Dendritic cell treated with granulocyte-macrophage colony-stimulating factor and Interleukin-4, amounts not matched to agents 40 ng/mL and 50 ng/mL, for 4 days (primary cell): ENCODE data around the gene LITAF.
"Not testable (repeated sequence)": the region's sequence is repeated elsewhere in the genome, so short reads cannot be mapped to it uniquely, and the experiment has no call there.

Experiments used
- H3K27ac Mint-ChIP-seq: one replicate; pipeline ENCODE4 v1.8.0; 2022; ENCODE audit warnings: mild to moderate bottlenecking, mixed read lengths
- H3K27me3 Mint-ChIP-seq: one replicate; pipeline ENCODE4 v1.8.0; 2022; ENCODE audit warnings: mild to moderate bottlenecking, mixed read lengths
- H3K36me3 Mint-ChIP-seq: one replicate; pipeline ENCODE4 v1.8.0; 2022; ENCODE audit warnings: low read depth, mixed read lengths
- H3K4me1 Mint-ChIP-seq: one replicate; pipeline ENCODE4 v1.8.0; 2022; ENCODE audit warnings: low read depth, mixed read lengths
- H3K4me3 Mint-ChIP-seq: one replicate; pipeline ENCODE4 v1.8.0; 2022; ENCODE audit warnings: mild to moderate bottlenecking, moderate library complexity, mixed read lengths
- H3K9me3 Mint-ChIP-seq: one replicate; pipeline ENCODE4 v1.8.0; 2022; ENCODE audit warnings: mixed read lengths
- intact Hi-C: fragments of 100-400 bp; cut with micrococcal nuclease; formaldehyde crosslinking; loops from one replicate; pipeline ENCODE4 v1.15.0; 2022

The LITAF gene

GRCh38 chr16:11613381-11614303 is 26.9 kb upstream of the LITAF start:
- H3K4me3 Mint-ChIP-seq, result peak overlapping the region; percentile 21

DNA sequence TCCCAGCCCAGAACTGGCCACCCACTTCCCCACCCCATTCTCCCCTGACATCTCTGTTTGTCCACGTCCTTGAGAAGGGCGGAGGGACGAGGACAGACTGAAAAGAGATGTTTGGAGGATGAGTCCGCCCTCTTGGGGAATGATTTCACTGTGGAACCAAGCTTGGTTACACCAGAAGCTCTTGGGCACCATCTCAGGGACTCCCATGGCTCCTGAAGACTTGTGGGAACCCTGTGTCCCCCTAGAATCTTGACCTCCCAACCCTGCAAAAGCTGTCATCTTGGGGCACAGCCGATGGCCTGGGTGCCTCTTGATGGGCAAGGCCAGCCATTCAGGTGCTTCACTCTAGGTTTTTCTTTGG is 25.9 kb upstream of the LITAF start:
- H3K27ac Mint-ChIP-seq, result peak overlapping the region; percentile 91
- H3K4me1 Mint-ChIP-seq, result peaks cover 70% of the 10 kb centered on the region
- no peak overlapping the region for H3K4me3 Mint-ChIP-seq
- peaks cover 9% of the 10 kb centered on the region for H3K27me3 Mint-ChIP-seq
- H3K9me3 Mint-ChIP-seq, result no peaks in the 10 kb centered on the region
- intact Hi-C loops, result loop anchor here (1.0 kb wide), 1 partner anchor 17 kb away; no protein-coding TSS in a partner anchor
- H3K36me3 Mint-ChIP-seq, result no peaks in the 10 kb centered on the region

More at GRCh38 chr16:11613381-11614303, 26.9 kb upstream of the LITAF start:
- H3K36me3 Mint-ChIP-seq, result no peaks in the 10 kb centered on the region
- peaks cover 9% of the 10 kb centered on the region for H3K27me3 Mint-ChIP-seq
- peaks cover 69% of the 10 kb centered on the region for H3K4me1 Mint-ChIP-seq
- peak overlapping the region; percentile 91 for H3K27ac Mint-ChIP-seq
- H3K9me3 Mint-ChIP-seq, result no peaks in the 10 kb centered on the region
- intact Hi-C loops, result loop anchor here (1.0 kb wide), 1 partner anchor 16 kb away; no protein-coding TSS in a partner anchor

DNA sequence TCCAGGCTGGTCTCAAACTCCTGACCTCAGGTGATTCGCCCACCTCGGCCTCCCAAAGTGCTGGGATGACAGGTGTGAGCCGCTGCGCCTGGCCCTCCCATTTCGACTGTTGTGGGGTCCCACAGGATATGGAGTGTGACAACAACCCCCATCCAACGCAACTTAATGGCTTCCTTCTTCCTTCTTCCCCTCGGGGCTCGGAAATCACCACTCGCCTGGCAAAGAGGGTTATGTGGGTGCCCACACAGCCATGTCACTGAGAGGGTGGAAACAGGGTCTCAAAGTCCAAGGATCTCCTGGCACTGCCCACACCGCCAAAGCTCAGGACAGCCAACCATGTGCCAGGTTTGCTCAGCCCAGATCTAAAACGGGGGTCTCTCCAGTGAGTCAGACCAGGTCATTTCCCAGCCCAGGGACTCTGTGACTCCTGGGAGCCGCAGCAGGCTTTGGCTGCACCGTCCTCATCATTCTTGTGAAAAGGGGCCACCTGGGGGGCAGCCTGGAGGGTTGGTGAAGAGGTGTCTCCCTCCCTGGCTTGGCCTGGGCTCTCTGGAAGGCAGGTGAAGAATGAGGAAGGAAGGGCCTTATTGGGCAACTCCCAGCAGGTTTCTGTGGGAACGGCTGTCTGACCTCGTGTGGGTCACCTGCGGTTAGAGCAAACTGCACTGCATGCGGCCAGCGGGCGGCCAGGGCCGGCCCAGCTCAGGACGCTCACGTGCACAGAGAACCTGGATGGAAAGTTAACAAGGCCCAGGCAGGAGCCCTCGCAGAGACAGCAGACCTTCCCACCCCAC is 25.3 kb upstream of the LITAF start:
- peak overlapping the region; percentile 91 for H3K27ac Mint-ChIP-seq
- intact Hi-C loops, result no loop called here
- no peaks in the 10 kb centered on the region for H3K36me3 Mint-ChIP-seq
- peaks cover 9% of the 10 kb centered on the region for H3K27me3 Mint-ChIP-seq
- H3K4me1 Mint-ChIP-seq, result peaks cover 73% of the 10 kb centered on the region
- no peak overlapping the region for H3K4me3 Mint-ChIP-seq
- H3K9me3 Mint-ChIP-seq, result no peaks in the 10 kb centered on the region

GRCh38 chr16:11610580-11610979 is 23.9 kb upstream of the LITAF start:
- Mint-ChIP-seq H3K4me3 (no peak overlapping the region), H3K36me3 (no peaks in the 10 kb centered on the region), H3K27ac (peak overlapping the region; percentile 60), H3K4me1 (peaks cover 78% of the 10 kb centered on the region), H3K9me3 (no peaks in the 10 kb centered on the region), H3K27me3 (peaks cover 9% of the 10 kb centered on the region)
- intact Hi-C loops, result no loop called here

GRCh38 chr16:11610121-11610505 is 23.4 kb upstream of the LITAF start:
- H3K4me3 Mint-ChIP-seq, result no peak overlapping the region
- H3K9me3 Mint-ChIP-seq, result no peaks in the 10 kb centered on the region
- H3K36me3 Mint-ChIP-seq, result no peaks in the 10 kb centered on the region
- H3K4me1 Mint-ChIP-seq, result peaks cover 82% of the 10 kb centered on the region
- intact Hi-C loops, result no loop called here
- peaks cover 13% of the 10 kb centered on the region for H3K27me3 Mint-ChIP-seq
- H3K27ac Mint-ChIP-seq, result peak overlapping the region; percentile 60

GRCh38 chr16:11609474-11610120 is 22.9 kb upstream of the LITAF start:
- intact Hi-C loops, result no loop called here
- Mint-ChIP-seq H3K36me3 (no peaks in the 10 kb centered on the region), H3K27me3 (peaks cover 13% of the 10 kb centered on the region), H3K4me3 (no peak overlapping the region), H3K9me3 (no peaks in the 10 kb centered on the region), H3K27ac (peak overlapping the region; percentile 60), H3K4me1 (peaks cover 82% of the 10 kb centered on the region)

- H3K27ac Mint-ChIP-seq, result peak overlapping the region; percentile 57
Observed at GRCh38 chr16:11605891-11606290, 19.2 kb upstream of the LITAF start.

DNA sequence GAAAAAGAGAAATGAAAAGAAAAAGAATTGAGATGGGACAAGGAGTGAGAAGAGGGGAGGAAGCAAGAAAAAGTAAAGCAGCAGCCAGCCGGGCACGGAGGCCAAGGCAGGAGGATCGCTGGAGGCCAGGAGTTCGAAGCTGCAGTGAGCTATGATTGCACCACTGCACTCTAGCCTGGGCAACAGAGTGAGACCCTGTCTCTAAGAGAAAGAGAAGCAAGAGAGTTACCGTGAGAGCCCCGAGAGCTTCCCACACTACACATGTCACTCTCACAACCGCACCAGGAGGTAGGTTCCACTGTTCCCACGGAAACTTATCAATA is 18.8 kb upstream of the LITAF start:
- peaks cover 58% of the 10 kb centered on the region for H3K4me1 Mint-ChIP-seq
- no peak overlapping the region for H3K4me3 Mint-ChIP-seq
- no peaks in the 10 kb centered on the region for H3K36me3 Mint-ChIP-seq
- H3K27ac Mint-ChIP-seq, result peak overlapping the region; percentile 57
- H3K9me3 Mint-ChIP-seq, result no peaks in the 10 kb centered on the region
- peaks cover 7% of the 10 kb centered on the region for H3K27me3 Mint-ChIP-seq
- intact Hi-C loops, result no loop called here

More at GRCh38 chr16:11605891-11606290, 19.2 kb upstream of the LITAF start:
- intact Hi-C loops, result no loop called here
- H3K4me3 Mint-ChIP-seq, result no peak overlapping the region
- H3K4me1 Mint-ChIP-seq, result peaks cover 59% of the 10 kb centered on the region
- H3K9me3 Mint-ChIP-seq, result no peaks in the 10 kb centered on the region
- H3K27me3 Mint-ChIP-seq, result peaks cover 11% of the 10 kb centered on the region
- H3K36me3 Mint-ChIP-seq, result no peaks in the 10 kb centered on the region

DNA sequence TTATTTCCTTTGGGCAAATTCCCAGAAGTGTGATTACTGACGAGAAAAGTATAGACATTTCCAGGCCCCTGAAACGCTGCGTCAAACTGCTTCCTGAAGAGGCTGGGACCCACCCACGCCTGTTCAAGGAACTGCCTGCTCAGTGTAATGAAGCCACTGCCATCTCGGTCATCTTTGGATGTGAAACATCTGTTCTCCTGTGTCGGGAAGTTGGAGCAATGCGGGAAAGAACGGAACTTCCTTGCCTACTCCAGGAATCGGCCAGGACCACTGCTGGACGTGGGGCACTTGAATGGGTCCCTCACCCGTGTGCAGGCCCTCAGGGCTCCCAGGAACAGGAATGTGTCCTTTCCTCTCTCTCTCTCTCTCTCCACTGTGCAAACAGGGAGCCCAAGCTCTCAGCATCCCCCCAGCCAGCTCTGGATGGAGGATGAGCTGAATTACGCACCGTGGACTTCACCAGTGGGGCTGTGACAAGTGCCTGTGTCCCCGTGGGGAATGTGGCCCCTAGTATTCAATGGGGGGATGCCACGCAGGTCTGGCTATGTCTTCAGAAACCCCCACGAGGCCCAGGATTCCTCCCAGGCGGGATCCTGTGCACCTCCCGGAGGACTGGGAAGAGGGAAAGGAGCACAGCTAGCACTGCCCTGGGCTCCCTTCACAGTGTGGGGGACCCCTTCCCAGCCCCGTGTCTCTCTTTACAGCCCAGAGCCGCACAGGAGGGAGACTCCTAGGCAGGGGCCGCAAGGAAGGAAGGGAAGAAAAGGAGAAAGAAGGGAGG is 18.3 kb upstream of the LITAF start:
- Mint-ChIP-seq H3K4me3 (no peak overlapping the region), H3K27me3 (peaks cover 7% of the 10 kb centered on the region), H3K9me3 (no peaks in the 10 kb centered on the region), H3K36me3 (no peaks in the 10 kb centered on the region), H3K27ac (peak overlapping the region; percentile 57), H3K4me1 (peaks cover 58% of the 10 kb centered on the region)
- intact Hi-C loops, result no loop called here

DNA sequence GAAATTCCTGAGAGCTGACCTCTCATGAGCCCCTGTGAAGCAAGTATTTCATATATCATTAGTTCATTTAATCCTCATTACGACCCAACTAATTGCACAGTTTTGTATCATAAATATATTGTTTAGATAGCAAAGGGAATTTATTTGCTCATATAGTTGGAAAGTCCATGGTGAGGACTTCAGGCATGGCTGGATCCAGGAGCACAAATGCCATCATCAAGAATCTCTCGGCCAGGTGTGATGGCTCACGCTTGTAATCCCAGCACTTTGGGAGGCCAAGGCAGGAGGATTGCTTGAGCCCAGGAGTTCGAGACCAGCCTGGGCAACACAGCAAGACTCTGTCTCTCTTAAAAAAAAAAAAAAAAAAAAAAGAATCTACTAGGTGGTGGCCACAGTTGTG is 17.6 kb upstream of the LITAF start:
- H3K4me3 Mint-ChIP-seq, H3K36me3 Mint-ChIP-seq, H3K9me3 Mint-ChIP-seq, intact Hi-C loops, H3K27me3 Mint-ChIP-seq: not testable (repeated sequence)
- peak overlapping the region; percentile 57 for H3K27ac Mint-ChIP-seq
- peaks cover 58% of the 10 kb centered on the region for H3K4me1 Mint-ChIP-seq

- Mint-ChIP-seq H3K36me3 (no peaks in the 10 kb centered on the region), H3K9me3 (no peaks in the 10 kb centered on the region), H3K27me3 (peaks cover 7% of the 10 kb centered on the region), H3K4me3 (no peak overlapping the region), H3K27ac (peak overlapping the region; percentile 57), H3K4me1 (peaks cover 58% of the 10 kb centered on the region)
- intact Hi-C loops, result no loop called here
Observed at GRCh38 chr16:11603331-11603750, 16.6 kb upstream of the LITAF start.

- H3K9me3 Mint-ChIP-seq, result no peaks in the 10 kb centered on the region
Observed at GRCh38 chr16:11602321-11602720, 15.6 kb upstream of the LITAF start.

DNA sequence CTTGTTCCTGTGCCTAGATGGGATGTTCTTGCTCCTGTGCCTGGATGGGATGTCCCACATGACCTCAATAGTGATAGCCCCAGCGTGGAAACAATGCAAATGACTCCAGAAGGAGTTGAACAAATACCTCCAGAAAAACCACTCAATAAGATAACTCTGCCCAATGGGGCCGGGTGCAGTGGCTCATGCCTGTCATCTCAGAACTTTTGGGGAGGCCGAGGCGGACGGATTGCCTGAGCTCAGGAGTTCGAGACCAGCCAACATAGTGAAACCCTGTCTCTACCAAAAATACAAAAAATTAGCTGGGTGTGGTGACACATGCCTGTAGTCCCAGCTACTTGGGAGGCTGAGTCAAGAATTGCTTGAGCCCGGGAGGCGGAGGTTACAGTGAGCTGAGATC is 15.2 kb upstream of the LITAF start:
- intact Hi-C loops, result no loop called here
- H3K27ac Mint-ChIP-seq, result no peak overlapping the region
- peaks cover 7% of the 10 kb centered on the region for H3K27me3 Mint-ChIP-seq

More at GRCh38 chr16:11602321-11602720, 15.6 kb upstream of the LITAF start:
- intact Hi-C loops, result no loop called here
- peaks cover 60% of the 10 kb centered on the region for H3K4me1 Mint-ChIP-seq
- peaks cover 7% of the 10 kb centered on the region for H3K27me3 Mint-ChIP-seq
- no peak overlapping the region for H3K4me3 Mint-ChIP-seq
- no peak overlapping the region for H3K27ac Mint-ChIP-seq
- no peaks in the 10 kb centered on the region for H3K36me3 Mint-ChIP-seq

More for the DNA sequence above, 15.2 kb upstream of the LITAF start:
- Mint-ChIP-seq H3K4me1 (peaks cover 61% of the 10 kb centered on the region), H3K4me3 (no peak overlapping the region), H3K9me3 (no peaks in the 10 kb centered on the region), H3K36me3 (no peaks in the 10 kb centered on the region)
